Hepatocyte (in vitro differentiated cells): ENCODE measurements around the gene ZNF385D. TPM values are rescaled to one million over a fixed set of nuclear protein-coding genes. Genes with fewer than 3 reads are reported as not detected.

Experiments used
- DNase-seq: peaks from one replicate; pipeline ENCODE4 v3.0.0-alpha.2; 2016; ENCODE audit warnings: low spot score
- H2AFZ ChIP-seq: fragments of 200-600 bp; sonication (generic); 2 replicates; pipeline ENCODE4 v1.6.0; 2016; ENCODE audit warnings: antibody characterized with exemption, mild to moderate bottlenecking
- H3K27ac ChIP-seq: fragments of 200-600 bp; sonication (generic); 2 replicates; pipeline ENCODE4 v1.5.1; 2016; ENCODE audit warnings: mild to moderate bottlenecking
- H3K27me3 ChIP-seq: fragments of 200-600 bp; sonication (generic); 2 replicates; pipeline ENCODE4 v1.6.1; 2016
- H3K36me3 ChIP-seq: fragments of 200-600 bp; sonication (generic); replicated peaks from 2 replicates; pipeline ENCODE4 v1.5.1; 2016; ENCODE audit warnings: low read depth; ENCODE audit not compliant: insufficient read depth
- H3K4me1 ChIP-seq: fragments of 200-600 bp; sonication (generic); 2 replicates; pipeline ENCODE4 v1.5.1; 2016; ENCODE audit warnings: mild to moderate bottlenecking, moderate library complexity; ENCODE audit not compliant: insufficient read depth
- H3K4me2 ChIP-seq: fragments of 200-600 bp; sonication (generic); 2 replicates; pipeline ENCODE4 v1.6.0; 2016
- H3K4me3 ChIP-seq: fragments of 200-600 bp; sonication (generic); 2 replicates; pipeline ENCODE4 v1.5.1; 2016; ENCODE audit warnings: mild to moderate bottlenecking
- H3K79me2 ChIP-seq: fragments of 200-600 bp; sonication (generic); 2 replicates; pipeline ENCODE4 v1.6.0; 2017; ENCODE audit warnings: mild to moderate bottlenecking
- H3K9me2 ChIP-seq: fragments of 200-600 bp; sonication (generic); replicated peaks from 2 replicates; pipeline ENCODE4 v1.6.0; 2017; ENCODE audit warnings: mild to moderate bottlenecking; ENCODE audit not compliant: insufficient read depth
- H3K9me3 ChIP-seq: fragments of 200-600 bp; sonication (generic); 2 replicates; pipeline ENCODE4 v1.5.1; 2016; ENCODE audit warnings: low read depth, mild to moderate bottlenecking
- H4K20me1 ChIP-seq: fragments of 200-600 bp; sonication (generic); 2 replicates; pipeline ENCODE4 v1.6.0; 2016; ENCODE audit warnings: mild to moderate bottlenecking; ENCODE audit not compliant: insufficient read depth, poor library complexity, severe bottlenecking
- EZH2 ChIP-seq: fragments of 200-600 bp; sonication (generic); IDR thresholded peaks from 2 replicates; pipeline ENCODE4 v1.6.1; 2016; ENCODE audit warnings: antibody characterized with exemption, mild to moderate bottlenecking, borderline replicate concordance
- EZH2phosphoT487 ChIP-seq: fragments of 200-600 bp; sonication (generic); IDR thresholded peaks from one replicate; pipeline ENCODE4 v1.6.1; 2018; ENCODE audit warnings: antibody characterized with exemption, mild to moderate bottlenecking, low read depth, moderate library complexity; ENCODE audit not compliant: unreplicated experiment, severe bottlenecking
- WGBS: methylation state at CpG from one replicate; pipeline ENCODE4 v1.1.6; 2016; ENCODE audit warnings: low lambda C conversion rate; ENCODE audit errors: missing lambda C conversion rate; 5-methylcytosine and 5-hydroxymethylcytosine counted together
- polyA plus RNA-seq: library from polyadenylated mRNA; unstranded; fragments of >200 nt; fragmentation: Nextera tagmentation; extraction: Ambion mirVana; gene quantifications from 2 replicates; pipeline ENCODE4 v1.2.1, GENCODE V29; 2016
- total RNA-seq: library from RNA; depleted of rRNA; stranded (reverse); fragments of >200 nt; gene quantifications from 2 replicates; pipeline ENCODE4 v1.2.3, GENCODE V29; 2014
- TF ChIP-seq, protein P1 (sequence below): fragments of 200-600 bp; sonication (generic); IDR thresholded peaks from 2 replicates; pipeline ENCODE4 v1.5.1; 2016; ENCODE audit warnings: antibody characterized with exemption, mild to moderate bottlenecking; ENCODE audit not compliant: poor library complexity

Gene ZNF385D
- total and polyA plus RNA-seq, 2 experiments from 2014 or later, result 4.9 to 7.4 TPM

DNA sequence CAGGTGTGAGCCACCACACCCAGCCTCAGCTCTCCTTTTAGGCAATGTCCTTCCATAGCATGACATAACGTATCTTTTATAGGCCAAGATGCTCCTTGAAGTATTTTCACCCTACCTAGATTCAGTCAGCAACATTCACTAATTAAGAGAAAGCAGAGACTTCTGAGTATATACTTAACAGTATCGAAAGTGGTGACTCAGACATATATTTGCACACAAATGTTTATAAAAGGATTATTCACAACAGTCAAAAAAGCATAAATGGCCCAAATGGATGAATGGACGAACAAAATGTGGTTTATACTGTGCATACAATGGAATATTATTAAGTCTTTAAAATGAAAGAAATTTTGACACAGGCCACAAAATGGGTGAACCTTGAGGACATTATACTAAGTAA is 108.6 kb downstream of the ZNF385D start:
- DNase-seq, result no peak
- H3K27me3 ChIP-seq, result no peaks in the 10 kb centered on the region
- no peak overlapping the region for H3K4me3 ChIP-seq
- H3K36me3 ChIP-seq, result no peaks in the 10 kb centered on the region
- no peak overlapping the region for H3K4me2 ChIP-seq
- no peaks in the 10 kb centered on the region for H4K20me1 ChIP-seq
- no peak for TF ChIP-seq EZH2
- no peak for TF ChIP-seq EZH2phosphoT487
- H2AFZ ChIP-seq, result no peak overlapping the region
- H3K79me2 ChIP-seq, result no peaks in the 10 kb centered on the region
- WGBS, result 85% methylated on average over 3 of the region's 3 CpGs
- no peak overlapping the region for H3K27ac ChIP-seq
- no peaks in the 10 kb centered on the region for H3K9me3 ChIP-seq
- no peaks in the 10 kb centered on the region for H3K9me2 ChIP-seq
- H3K4me1 ChIP-seq, result no peaks in the 10 kb centered on the region

DNA sequence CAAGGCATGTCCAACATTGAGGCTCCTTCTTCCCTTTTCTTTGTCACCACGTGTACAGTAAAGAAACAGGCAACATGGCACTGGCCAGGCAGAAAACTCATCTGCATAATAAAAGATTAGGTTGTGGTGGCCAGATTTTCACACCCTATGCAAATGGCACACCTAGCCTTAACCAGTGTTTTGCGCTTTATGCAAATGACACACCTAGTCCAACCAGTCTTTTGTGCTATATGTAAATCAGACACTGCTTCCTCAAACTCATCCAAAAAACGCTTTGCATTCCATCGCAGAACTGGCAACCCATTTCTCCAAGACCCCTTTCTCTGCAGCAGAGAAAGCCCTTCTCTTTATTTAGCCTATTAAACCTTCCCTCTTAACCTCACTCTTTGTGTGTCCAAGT is 109.1 kb downstream of the ZNF385D start:
- no peak for DNase-seq
- H4K20me1 ChIP-seq, result no peaks in the 10 kb centered on the region
- 77% methylated on average over 4 of the region's 4 CpGs for WGBS
- no peaks in the 10 kb centered on the region for H3K79me2 ChIP-seq
- no peaks in the 10 kb centered on the region for H3K9me2 ChIP-seq
- H3K36me3 ChIP-seq, result no peaks in the 10 kb centered on the region
- H3K27me3 ChIP-seq, result no peaks in the 10 kb centered on the region
- no peaks in the 10 kb centered on the region for H3K4me1 ChIP-seq
- no peak for TF ChIP-seq EZH2
- TF ChIP-seq EZH2phosphoT487, result no peak
- TF ChIP-seq, protein P1, sequence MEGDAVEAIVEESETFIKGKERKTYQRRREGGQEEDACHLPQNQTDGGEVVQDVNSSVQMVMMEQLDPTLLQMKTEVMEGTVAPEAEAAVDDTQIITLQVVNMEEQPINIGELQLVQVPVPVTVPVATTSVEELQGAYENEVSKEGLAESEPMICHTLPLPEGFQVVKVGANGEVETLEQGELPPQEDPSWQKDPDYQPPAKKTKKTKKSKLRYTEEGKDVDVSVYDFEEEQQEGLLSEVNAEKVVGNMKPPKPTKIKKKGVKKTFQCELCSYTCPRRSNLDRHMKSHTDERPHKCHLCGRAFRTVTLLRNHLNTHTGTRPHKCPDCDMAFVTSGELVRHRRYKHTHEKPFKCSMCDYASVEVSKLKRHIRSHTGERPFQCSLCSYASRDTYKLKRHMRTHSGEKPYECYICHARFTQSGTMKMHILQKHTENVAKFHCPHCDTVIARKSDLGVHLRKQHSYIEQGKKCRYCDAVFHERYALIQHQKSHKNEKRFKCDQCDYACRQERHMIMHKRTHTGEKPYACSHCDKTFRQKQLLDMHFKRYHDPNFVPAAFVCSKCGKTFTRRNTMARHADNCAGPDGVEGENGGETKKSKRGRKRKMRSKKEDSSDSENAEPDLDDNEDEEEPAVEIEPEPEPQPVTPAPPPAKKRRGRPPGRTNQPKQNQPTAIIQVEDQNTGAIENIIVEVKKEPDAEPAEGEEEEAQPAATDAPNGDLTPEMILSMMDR, result no peak
- H3K9me3 ChIP-seq, result no peaks in the 10 kb centered on the region
- H3K4me3 ChIP-seq, result no peak overlapping the region
- no peak overlapping the region for H3K4me2 ChIP-seq
- H3K27ac ChIP-seq, result no peak overlapping the region
- no peak overlapping the region for H2AFZ ChIP-seq

DNA sequence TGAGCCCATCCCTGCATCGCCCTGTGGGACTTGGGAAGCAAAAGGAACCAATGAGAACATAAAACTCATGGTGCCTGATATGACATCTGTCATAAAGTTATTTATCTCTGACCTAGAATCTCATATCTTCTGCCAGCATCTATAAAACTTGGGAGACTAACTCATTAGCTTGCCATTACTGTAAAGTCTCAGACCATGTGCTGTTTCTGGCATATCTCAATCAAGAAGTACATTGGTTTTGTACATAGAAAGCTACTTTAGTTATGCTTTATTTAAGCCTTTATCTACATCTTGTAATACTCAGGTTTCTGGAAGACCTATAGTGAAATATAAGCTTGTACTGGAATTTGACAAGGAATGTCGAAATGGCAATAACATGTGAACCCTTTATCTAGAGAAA is 112.5 kb downstream of the ZNF385D start:
- 83% methylated on average over 2 of the region's 2 CpGs for WGBS
- no peak for DNase-seq
- no peaks in the 10 kb centered on the region for H4K20me1 ChIP-seq
- H3K27me3 ChIP-seq, result no peaks in the 10 kb centered on the region
- no peaks in the 10 kb centered on the region for H3K9me3 ChIP-seq
- no peak overlapping the region for H2AFZ ChIP-seq
- no peaks in the 10 kb centered on the region for H3K79me2 ChIP-seq
- no peak overlapping the region for H3K4me2 ChIP-seq
- no peaks in the 10 kb centered on the region for H3K36me3 ChIP-seq
- TF ChIP-seq, protein P1, result no peak
- no peak for TF ChIP-seq EZH2
- no peak for TF ChIP-seq EZH2phosphoT487
- H3K4me1 ChIP-seq, result no peaks in the 10 kb centered on the region
- H3K9me2 ChIP-seq, result no peaks in the 10 kb centered on the region
- H3K4me3 ChIP-seq, result no peak overlapping the region
- H3K27ac ChIP-seq, result no peak overlapping the region

DNA sequence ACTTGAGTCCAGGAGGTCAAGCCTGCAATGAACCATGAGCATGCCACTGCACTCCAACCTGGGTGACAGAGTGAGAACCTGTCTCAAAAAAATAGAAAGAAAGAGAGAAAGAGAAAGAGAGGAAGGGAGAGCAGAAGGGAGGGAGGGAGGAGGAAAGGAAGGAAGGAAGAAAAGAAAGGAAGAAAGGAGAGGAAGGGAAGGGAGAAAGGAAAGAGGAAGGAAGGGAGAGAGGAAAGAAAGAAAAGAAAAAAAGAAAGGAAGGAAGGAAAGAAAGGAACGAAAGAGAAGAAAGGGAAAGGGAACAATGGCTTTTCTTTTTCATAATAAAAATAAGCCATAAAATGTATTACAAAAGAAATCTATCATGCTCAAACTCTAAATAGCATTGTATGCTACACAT is 116.9 kb downstream of the ZNF385D start:
- H3K4me3 ChIP-seq, result no peak overlapping the region
- TF ChIP-seq, protein P1, result no peak
- TF ChIP-seq EZH2, result no peak
- TF ChIP-seq EZH2phosphoT487, result no peak
- H2AFZ ChIP-seq, result no peak overlapping the region
- H3K36me3 ChIP-seq, result no peaks in the 10 kb centered on the region
- no peaks in the 10 kb centered on the region for H3K79me2 ChIP-seq
- H3K9me3 ChIP-seq, result no peaks in the 10 kb centered on the region
- H3K4me2 ChIP-seq, result no peak overlapping the region
- H3K27me3 ChIP-seq, result no peaks in the 10 kb centered on the region
- 100% methylated on average over 1 of the region's 1 CpG for WGBS
- H3K9me2 ChIP-seq, result no peaks in the 10 kb centered on the region
- no peaks in the 10 kb centered on the region for H3K4me1 ChIP-seq
- H3K27ac ChIP-seq, result no peak overlapping the region
- DNase-seq, result no peak
- H4K20me1 ChIP-seq, result no peaks in the 10 kb centered on the region
